ENCODE results near the gene PPT2.
"Not testable (repeated sequence)": the region's sequence is repeated elsewhere in the genome, so short reads cannot be mapped to it uniquely, and the experiment has no call there.

The PPT2 gene

DNA sequence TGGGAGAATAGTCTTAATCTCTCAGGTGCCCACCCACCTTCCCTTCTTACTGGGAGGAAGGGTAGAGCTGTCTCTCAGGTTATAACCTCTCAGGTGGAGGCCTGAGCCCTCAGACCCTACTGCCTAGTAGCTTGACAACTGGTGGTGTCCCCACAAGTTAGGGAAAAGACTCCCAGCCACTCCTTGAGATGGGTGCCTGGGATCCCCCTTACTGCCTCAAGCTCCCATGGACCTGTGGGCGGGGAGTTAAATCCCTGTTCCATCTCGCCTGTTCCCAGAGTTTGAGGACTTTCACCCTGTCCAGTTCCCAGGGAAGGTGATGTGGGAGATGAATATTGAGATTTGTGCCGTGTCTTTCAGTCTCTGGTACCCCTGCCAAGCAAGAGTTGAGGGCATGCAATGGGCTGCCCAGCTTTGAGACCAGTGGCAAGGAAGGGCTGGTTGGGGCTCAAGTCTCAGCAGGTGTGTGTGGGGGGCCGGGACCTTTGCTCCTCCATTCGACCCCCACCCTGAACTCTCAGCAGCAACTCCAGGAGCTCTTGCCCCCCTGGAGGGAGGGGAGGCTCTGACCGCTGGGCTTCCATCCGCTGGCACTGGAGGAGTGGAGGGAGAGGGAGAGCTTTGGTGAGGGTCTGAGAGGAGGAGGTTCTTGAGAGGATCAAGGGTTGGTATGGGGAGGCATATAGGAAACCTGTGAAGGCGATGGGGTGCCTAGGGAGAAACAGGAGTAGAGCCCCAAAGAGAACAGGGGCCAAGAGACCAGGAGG lies 37.2 kb downstream of the PPT2 start:
- DNase-seq: no peak

DNA sequence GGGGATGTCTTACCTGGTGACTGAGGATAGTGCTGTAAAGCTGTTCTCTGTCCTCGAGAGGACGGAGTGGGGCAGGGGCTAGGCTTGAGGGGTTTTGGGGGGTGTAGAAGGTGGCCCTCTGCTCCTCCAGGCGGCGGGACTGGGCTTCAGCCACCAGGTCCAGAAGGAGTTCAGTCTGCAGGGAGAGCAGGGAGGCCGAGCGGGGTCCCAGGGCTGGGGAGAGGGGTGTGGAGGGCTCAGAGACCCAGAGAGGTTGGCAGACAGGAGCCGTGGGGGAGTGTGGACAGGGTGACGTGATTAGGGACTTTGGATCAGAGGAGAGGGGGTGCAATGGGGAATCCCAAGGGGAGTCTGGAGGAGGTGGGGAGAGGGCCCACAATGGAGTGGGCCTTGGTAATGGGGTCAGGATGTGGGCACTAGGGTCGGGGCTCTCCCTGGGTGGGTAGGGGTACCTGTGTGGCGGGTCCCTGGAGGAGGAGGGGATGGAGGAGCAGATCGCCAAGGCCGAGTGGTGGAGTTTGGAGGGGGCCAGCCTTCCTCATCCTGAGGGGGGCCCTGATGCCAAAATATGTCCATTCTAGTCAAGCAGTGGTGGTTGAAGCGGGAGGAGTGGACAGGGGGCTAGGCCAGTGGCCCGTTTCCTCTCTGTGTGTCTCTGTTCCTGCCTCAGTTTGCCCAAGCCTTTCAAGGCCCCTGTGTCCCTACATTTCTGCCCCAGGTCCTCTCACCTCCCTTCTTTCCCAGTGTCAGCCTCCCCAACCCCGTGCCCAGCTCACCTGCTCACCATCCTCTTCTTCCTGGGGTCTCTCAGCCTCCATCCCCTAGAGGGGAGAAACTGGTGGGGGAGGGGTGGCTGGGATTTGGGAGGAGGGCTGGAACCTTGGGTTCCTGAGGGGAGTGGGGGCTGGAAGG lies 38.0 kb downstream of the PPT2 start:
- DNase-seq: no peak

DNA sequence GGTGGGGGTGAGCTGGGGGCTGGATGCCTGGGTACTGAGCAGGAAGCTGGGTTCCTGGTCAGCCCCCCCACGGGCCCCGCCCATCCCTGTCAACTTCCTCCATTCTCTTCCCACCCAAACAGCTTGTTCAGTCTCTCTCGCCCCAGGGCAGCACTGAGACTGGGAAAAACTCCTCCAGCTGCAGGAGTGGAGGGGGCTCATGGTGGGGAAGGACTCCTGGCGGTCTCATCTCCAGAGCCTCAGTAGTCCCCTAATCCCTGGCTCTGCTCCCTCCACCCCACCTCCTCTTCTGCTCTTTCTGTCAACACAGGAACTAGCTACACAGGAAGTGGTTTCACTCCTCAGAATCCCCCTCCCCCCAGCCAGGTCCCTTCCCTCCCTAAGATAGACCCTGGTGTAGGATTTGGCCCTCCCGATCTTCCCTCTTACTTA lies 38.7 kb downstream of the PPT2 start, which contains the start of gene GPSM3:
TSS of gene GPSM3 (minus strand) at position 36 of the 432 bp plus-strand sequence. CDS start 130 bp downstream, outside the sequence.
- DNase-seq: peak; percentile 62

DNA sequence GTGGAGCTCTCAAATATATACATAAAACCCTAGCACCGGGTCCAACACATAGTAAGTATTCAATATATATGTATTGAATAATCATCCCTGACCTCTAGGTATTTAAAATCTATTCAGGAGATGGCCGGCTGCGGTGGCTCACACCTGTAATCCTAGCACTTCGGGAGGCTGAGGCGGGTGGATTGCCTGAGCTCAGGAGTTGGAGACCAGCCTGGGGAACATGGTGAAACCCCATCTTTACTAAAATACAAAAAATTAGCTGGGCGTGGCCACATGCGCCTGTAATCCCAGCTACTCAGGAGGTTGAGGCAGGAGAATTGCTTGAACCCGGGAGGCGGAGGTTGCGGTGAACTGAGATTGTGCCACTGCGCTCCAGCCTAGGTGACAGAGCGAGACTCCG lies 39.2 kb downstream of the PPT2 start:
- DNase-seq: not testable (repeated sequence)

DNA sequence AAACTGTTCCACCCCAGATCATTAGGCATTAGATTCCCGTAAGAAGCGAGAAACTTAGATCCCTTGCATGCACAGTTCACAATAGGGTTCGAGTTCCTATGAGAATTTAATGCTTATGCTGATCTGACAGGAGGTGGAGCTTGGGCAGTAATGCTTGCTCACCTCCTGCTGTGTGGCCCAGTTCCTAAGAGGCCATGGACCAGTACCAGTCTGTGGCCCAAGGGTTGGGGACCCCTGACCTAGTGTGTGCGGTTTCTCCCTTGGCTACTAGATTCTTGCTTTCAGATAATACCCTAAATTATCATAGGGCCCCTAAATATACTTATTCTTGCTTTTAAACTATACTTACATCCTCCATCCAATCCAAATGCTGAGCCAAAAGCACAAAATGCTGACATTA lies 40.4 kb downstream of the PPT2 start:
- DNase-seq: no peak

DNA sequence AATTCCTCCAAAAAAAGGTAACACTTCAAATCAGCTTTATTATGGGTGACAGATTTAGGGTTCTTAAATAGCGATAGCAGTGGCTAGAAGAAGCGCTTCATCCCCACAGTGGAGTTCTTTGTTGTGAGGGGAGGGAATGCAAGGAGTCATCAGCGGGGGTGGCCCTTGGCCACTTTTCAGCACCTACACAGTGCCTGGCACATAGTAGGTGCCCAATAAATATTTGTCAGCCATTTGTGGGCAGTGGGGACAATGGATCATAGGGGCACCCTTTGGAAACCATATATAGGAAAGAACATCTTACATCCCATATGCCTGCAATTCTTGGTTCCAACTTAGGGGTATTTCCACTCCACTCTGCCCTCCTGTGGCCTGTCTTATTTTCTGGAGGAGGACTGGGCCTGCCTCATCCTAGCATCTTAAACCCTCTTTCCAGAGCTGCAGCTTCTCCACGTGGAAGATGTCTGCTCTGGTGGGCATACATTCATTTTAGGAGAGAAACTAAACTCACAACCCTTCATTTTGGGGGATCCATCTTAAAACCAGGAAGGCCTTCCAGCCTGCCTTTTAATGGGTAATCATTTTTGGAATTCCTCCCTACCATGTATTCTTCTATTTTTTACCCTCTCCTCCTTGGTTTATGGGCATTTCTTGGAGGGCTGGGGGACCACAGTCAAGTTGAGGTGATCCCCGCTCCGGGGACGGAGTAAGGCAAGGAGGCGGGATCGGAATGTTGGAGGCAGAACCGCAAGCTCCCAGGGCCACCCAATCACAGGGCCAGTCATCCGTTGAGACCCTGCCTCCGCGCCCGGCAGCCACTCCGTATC lies 41.1 kb downstream of the PPT2 start:
- DNase-seq: peak; percentile 22

DNA sequence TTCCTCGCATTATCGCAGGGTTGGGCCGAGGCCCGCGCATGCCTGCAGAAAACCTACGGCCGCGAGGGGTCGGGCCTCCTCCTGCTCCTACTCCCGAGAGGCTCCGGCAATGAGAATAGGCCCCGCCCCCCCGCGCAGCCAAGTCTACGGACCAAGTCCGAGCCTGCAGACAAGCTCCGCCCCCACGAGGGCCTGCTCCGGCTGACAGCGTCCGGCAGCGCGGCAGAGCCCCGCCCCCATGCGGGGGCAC lies 41.6 kb downstream of the PPT2 start:
- peak; percentile 99 for DNase-seq

DNA sequence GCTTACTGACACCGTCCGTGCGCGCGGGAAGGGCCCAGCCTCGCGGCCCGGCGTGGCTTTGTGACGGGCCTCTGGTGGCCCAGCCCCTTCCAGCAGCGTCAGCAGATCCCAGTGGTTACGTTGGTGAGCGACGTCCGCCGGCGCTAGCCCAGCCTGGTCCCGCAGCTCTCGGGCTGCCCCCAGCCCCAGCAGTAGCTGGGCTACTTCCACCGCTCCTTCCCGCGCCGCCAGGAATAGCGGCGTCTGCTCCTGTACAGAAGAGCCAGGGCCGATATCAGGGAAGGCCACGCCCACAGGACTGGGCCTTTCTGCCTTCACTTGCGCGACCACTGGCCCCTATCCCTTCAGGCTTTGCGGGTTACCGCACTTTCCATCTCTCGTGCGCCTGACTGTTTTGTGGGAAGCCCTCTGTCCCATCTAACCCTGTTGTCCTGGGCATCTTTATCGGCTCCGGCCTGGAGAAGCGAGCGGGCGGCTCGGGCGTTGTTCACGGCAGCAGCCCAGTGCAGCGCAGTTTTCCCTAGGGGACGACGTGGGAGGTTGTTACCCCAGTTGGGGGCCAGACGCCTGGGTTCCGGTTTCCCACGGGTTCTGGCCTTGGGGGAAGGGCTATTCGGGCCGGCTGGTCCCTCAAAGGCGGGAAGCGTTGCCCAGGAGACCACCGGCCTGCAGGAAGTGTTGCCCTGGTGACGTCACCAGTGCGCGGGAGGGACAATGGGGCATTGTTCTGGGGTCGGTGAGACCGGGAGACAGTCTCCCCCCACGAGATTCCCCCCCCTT lies 42.2 kb downstream of the PPT2 start:
- peak; percentile 24 for DNase-seq

DNA sequence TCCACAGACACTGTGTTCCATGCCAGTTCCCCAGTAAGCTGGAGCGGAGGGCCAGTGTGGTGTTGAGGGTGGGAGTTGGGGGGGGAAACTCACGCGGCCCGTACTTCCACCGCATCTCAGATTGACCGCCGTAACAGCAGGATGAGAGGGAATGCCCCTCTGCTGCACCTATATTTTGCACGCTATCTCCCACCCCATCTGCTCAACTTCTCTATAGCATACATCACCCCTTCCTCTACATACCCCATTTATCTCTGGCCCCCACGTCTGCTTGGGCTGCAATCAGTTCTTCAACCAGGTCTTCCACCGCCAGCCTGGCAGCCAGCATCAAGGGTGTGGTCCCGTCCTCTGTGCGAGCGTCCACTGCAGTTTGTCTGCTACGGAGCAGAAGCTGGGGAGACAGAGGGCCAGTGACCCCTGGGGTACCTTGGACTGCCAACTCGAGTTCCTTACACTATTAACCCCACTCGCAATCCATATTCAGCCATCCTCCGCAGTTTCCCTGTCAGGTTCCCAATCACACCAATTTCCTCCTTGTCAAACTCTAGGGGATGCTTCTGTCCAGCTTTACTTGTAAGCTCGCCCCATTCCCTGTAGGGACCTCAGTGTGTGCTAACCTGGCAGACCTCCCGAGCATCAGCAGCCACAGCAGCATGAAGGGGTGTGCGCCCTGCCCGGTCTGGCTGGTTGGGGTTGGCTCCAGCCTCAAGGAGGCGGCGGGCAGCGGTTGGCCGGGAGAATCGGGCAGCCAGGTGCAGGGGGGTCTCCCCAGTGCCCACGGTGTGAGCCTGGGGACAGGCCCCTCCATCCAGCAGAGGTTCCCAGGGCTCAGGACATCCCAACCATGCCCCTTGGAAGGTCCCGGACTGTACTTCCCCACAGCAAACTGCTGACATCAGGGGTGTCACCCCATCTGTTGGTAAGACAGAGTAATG lies 43.0 kb downstream of the PPT2 start:
- DNase-seq: no peak

DNA sequence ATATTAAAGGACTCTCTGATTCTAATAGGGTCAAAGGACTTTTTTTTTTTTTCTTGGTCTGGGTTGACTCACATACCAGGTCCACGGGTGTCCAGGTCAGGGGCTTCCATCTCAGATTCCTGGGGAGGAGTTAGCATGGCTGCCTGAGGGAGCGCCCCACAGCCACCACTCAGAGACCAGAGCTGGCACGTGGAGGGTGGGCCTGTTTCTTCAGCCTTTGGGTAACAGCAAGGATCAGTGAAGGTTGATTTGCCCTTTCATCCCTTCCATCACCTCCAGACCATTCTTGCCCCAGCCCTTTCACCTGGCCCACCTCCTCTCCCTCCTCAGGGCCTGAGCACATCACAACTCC lies 44.4 kb downstream of the PPT2 start:
- no peak for DNase-seq

DNA sequence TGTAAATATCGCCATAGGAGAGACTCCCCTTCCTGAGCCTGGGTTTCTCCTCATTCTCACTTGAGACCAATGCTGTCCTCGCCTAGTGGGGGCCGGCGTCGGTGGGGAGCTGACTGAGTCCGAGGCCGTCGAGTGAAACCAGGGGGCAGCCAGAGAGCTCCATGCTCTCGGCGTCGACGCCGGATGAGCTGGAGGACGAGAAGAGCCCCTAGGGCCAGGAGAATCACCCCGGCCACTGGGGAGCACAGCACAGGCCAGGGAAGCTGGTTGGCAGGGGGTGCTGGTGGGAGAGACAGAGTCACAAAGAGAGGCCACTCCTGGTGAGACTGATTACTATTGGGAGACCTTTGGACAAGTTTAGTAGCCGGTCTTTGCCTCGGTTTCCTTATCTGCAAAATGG lies 44.9 kb downstream of the PPT2 start:
- no peak for DNase-seq

DNA sequence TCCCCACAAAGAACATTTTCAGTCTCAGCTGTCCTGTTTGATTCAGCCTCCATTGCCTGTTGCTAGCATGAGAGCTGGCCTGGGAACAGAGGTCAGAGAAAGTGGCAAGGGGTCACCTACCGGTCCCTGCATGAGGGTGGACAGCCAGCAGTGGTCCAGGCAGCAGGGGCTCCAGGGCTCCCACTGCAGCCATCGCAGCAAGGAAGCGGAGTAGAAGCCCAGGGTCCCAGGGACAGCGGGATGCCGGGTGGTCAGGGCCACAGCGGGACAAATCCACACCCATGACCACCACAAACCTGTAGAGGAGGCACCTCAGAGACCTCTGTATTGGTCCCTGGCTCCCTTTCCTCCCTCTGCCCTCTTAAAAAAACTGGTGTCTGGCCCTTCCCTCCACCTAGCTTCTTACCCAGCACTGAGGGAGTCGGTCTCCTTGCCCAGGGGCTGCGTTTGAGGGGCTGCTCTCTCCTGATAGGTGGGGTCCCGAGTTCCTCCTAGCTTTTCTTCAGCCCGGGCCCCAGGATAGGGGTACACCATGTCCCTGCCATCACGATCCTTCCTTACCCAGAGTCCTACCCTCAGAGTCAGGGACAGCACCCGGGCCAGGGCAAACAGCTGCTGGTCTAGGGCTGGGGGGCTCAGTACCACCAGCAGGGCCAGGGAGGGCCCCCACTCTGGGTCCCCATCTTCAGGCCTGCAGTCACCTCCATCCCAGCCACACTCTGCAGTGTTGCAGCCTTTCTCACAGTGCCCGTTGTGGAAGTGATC lies 47.0 kb downstream of the PPT2 start:
- DNase-seq: no peak

DNA sequence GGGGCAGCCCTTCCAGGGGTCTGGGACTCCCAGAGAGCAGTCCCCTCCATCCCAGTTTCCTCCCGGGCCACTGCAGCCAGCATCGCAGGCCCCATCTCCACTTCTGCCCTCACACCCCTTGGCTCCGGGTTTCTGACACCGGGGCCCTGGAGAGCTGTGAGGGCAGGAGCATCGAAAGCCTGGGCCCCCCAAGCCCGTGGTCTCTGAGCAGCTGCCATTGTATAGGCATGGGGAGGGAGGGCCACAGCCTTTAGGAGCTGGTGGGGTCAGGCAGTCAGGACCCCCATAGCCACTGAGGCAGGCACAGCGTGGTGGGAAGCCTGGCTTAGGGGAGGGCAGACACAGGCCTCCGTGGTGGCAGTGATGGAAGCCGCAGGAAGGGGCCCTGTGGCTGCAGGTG lies 48.2 kb downstream of the PPT2 start:
- no peak for DNase-seq

DNA sequence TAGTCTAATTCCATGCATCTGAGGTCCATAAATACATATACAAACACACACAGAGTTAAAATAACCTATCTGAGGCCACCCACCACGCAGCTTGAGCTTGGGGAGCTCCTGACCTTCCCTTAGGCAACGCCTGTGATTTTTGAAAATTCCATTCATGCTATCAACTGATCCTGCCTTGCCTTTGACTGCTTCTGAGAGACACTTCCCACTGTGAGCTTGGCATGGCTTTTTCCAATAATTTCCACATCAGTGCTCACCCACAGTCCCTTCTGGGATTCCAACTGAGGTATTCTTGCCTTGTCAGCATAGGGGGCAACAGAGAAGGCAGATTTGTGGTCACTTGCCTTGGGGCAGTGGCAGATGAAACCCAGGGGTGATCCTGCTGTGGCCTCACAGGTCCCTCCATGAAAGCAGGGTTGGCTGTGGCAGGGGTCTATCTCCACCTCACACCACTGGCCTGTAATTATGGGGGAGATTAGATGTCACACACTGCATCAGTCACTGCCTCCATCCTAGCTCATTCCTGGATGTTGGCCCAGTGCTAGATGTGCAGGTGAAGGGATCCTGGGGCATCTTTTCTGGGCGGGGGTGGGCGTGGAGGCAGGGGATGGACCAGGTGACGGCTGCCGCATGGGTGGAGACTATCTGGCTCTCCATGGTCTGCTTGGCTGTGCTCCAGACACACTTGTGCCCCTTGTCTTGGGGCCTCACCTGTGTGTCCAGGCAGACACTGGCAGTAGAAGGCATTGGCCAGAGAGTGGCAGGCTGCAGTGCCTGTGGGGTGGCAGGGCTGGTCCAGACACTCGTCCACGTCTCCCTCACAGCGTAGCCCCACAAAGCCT lies 49.7 kb downstream of the PPT2 start:
- DNase-seq: no peak

DNA sequence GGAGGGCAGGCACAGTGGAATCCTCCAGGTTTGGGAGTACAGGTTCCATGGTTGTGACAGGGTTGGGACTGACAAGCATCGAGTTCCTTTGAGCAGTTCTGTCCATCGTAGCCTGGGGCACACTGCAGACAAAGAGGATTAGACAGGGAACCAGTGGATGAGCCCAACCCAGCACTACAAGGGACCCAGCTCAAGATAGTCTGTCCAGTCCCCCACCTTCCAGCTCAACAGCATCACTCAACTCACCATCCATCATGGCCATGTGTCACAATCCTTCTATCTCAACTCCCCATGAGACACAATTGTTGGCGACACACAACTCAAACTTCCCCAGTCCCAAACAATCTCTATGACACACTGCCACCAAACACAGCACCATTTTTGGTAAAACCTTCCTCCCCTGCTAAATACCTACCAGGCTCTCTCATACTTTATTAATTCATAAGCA lies 50.4 kb downstream of the PPT2 start:
- DNase-seq: no peak

DNA sequence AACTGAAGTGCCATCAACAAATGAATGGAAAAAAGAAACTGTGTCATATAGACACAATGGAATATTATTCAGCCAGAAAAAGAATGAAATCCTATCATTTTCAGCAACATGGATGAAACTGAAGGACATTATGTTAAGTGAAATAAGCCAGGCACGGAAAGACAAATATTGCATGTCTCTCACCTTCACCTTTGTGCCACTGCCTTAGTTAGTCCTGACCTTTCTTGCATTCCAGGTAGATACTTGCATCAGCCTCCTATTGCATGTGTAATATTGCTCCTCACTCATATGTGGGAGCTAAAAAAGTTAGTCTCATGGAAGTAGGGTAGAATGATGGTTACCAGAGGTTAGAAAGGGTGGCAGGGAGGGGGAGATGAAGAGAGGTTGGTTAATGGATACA lies 55.1 kb downstream of the PPT2 start:
- no peak for DNase-seq

DNA sequence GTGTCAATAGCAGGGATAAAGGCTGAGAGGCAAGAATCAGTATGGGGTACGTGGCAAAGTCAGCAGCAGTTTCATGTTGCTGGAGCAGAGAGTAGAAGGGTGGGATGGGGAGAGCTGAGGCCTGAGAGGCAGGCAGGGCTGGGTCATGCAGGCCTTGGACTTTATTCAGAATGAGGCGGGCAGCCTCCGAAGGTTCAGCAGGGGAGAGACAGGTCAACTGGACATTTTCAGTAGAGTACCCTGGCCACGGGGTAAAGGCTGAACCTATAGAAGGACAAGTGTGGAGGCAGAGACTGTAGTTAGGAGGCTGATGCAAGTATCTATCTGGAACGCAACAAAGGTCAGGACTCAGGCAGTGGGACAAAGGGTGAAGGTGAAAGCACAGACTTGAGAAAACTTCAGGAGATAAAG lies 56.3 kb downstream of the PPT2 start:
- no peak for DNase-seq

DNA sequence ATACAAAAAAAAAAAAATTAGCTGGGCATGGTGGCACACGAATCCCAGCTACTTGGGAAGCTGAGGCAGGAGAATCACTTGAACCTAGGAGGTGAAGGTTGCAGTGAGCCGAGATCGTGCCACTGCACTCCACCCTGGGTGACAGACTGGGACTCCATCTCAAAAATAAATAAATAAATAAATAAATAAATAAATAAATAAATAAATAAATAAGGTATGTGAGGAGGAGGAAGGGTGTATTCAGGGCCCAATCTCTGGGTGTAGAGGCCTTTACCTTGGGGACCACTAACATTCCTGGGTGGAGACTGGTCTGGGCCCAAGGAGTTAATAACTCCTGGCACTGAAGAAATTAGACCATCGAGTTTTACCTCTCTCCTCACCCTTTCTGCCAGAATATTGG lies 57.5 kb downstream of the PPT2 start:
- not testable (repeated sequence) for DNase-seq

DNA sequence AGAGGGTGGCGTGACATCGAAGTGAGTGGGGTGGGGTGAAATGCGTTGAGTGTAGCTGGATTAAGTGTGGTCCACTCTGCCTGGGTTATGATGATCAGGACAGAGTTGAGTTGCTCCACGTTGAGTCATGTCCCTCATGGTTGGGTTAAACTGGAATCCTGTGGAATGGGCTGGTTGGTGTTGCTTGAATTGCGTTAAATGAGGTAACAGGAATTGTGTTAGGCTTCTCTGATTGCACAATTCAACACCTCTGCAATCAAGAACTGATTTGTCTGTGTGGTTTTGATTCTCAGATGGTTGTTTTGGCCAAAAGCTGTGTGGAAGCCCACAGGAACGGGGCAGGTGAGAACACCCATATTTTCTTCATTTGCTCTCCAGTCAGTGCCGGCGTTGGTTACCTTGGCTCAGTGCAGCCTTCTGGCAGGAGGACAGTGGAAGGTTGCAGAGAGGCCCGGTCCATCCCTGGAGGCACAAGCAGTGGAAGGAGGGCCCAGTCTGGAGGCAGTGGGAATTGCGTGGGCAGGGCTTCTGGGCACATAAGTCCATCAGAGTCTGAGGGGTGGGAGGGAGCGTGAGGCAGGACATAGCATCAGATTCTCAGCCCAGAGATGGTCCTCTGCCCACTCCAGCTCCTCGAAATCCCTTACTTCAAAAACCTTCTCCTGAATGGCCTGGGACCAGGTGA lies 58.3 kb downstream of the PPT2 start:
- no peak for DNase-seq
